Endothelial cell of umbilical vein (primary cell): Measurements from ENCODE around the gene TRIM62. TPM values are rescaled to one million over a fixed set of nuclear protein-coding genes. Genes with fewer than 3 reads are reported as not detected.

Experiments
- BruUV-seq: library from RNA; stranded (reverse); fragments of 400-500 nt; replicated peaks from 2 replicates; lab custom pipeline; 2021; lab: Mats Ljungman, UMichigan
- CTCF ChIA-PET: fragments of 300-600, 350-600 bp; sonication (Branson Sonifier 250); formaldehyde crosslinking; loops from one replicate; lab custom pipeline; 2021; ENCODE audit warnings: antibody characterized with exemption, inconsistent platforms; lab: Charles Lee
- POLR2A ChIA-PET: fragments of 300-600, 350-600 bp; sonication (Branson Sonifier 250); formaldehyde crosslinking; loops from one replicate; lab custom pipeline; 2021; ENCODE audit warnings: antibody characterized with exemption, inconsistent platforms; lab: Charles Lee
- DNase-seq: peaks from one replicate; pipeline ENCODE4 v3.0.0-alpha.2; 2011; ENCODE audit warnings: low read depth, low spot score
- FAIRE-seq: peaks from 2 replicates; lab custom pipeline; 2011; peaks lifted over from hg19 to GRCh38; lab: Jason Lieb, UNC
- H2AFZ ChIP-seq: 2 replicates; pipeline ENCODE4 v1.6.0; 2012; ENCODE audit warnings: low read depth, low read length, control low read depth, inconsistent platforms
- H3K27ac ChIP-seq: 2 replicates; pipeline ENCODE4 v1.5.1; 2011; ENCODE audit warnings: low read depth, mild to moderate bottlenecking, control low read depth, low read length, moderate library complexity; ENCODE audit not compliant: insufficient read depth
- H3K27me3 ChIP-seq, 2 experiments: 2 replicates each; pipeline versions ENCODE4 v1.6.0 to v1.6.1; 2011; ENCODE audit warnings: low read length in 2 of 2, mixed read lengths in 1 of 2; ENCODE audit not compliant: control insufficient read depth in 2 of 2, insufficient read depth in 2 of 2
- H3K36me3 ChIP-seq, 2 experiments: 2 replicates in 1 of 2; 3 replicates in 1 of 2; pipeline ENCODE4 v1.5.1; 2011; ENCODE audit warnings: low read length in 2 of 2, mild to moderate bottlenecking in 1 of 2, moderate library complexity in 1 of 2; ENCODE audit not compliant: control insufficient read depth in 2 of 2, insufficient read depth in 2 of 2; ENCODE audit errors: extremely low read depth in 1 of 2
- H3K4me1 ChIP-seq: 3 replicates; pipeline ENCODE4 v1.5.1; 2011; ENCODE audit warnings: mild to moderate bottlenecking, low read length; ENCODE audit not compliant: control insufficient read depth, insufficient read depth; ENCODE audit errors: extremely low read depth
- H3K4me2 ChIP-seq: 2 replicates; pipeline ENCODE4 v1.6.1; 2011; ENCODE audit warnings: low read length, control low read depth, mixed read lengths; ENCODE audit not compliant: insufficient read depth
- H3K4me3 ChIP-seq, 3 experiments: fragments of 200-600 bp in 1 of 3; sonication (generic), shearing (Covaris generic) in 1 of 3; replicated peaks in 1 of 3; 2 replicates each; pipeline ENCODE4 v1.5.1; 2011 to 2016; ENCODE audit warnings: control low read depth in 3 of 3, low read length in 3 of 3, mild to moderate bottlenecking in 2 of 3, inconsistent platforms in 1 of 3, low read depth in 1 of 3, moderate library complexity in 1 of 3; ENCODE audit not compliant: insufficient read depth in 1 of 3
- H3K79me2 ChIP-seq: 2 replicates; pipeline ENCODE4 v1.6.0; 2012; ENCODE audit warnings: low read length, inconsistent platforms; ENCODE audit not compliant: control insufficient read depth, insufficient read depth
- H3K9ac ChIP-seq: replicated peaks from 2 replicates; pipeline ENCODE3; 2011; ENCODE audit warnings: low read length, control low read depth; ENCODE audit not compliant: insufficient read depth; ENCODE audit errors: extremely low read depth
- H3K9me1 ChIP-seq: replicated peaks from 3 replicates; pipeline ENCODE4 v1.6.0; 2011; ENCODE audit warnings: mild to moderate bottlenecking, low read length; ENCODE audit not compliant: control insufficient read depth, insufficient read depth; ENCODE audit errors: extremely low read depth
- H3K9me3 ChIP-seq: replicated peaks from 2 replicates; pipeline ENCODE4 v1.5.1; 2012; ENCODE audit warnings: low read length, inconsistent platforms; ENCODE audit not compliant: control insufficient read depth, insufficient read depth
- H4K20me1 ChIP-seq: replicated peaks from 2 replicates; pipeline ENCODE3; 2011; ENCODE audit warnings: mild to moderate bottlenecking, low read length; ENCODE audit not compliant: control insufficient read depth, insufficient read depth; ENCODE audit errors: extremely low read depth
- CTCF ChIP-seq, 2 donors: IDR thresholded peaks; 1 replicate in 1 of 2; 2 replicates in 1 of 2; pipeline ENCODE4 v1.5.1; 2011; ENCODE audit warnings: low read length in 2 of 2, mild to moderate bottlenecking in 2 of 2, moderate library complexity in 2 of 2, control low read depth in 1 of 2, inconsistent platforms in 1 of 2, low read depth in 1 of 2; ENCODE audit not compliant: insufficient read depth in 1 of 2; ENCODE audit errors: extremely low read depth in 1 of 2
- EZH2 ChIP-seq: IDR thresholded peaks from 2 replicates; pipeline ENCODE4 v1.6.1; 2012; ENCODE audit warnings: borderline replicate concordance, low read depth, mild to moderate bottlenecking, moderate library complexity, low read length, inconsistent platforms; ENCODE audit not compliant: severe bottlenecking
- FOS ChIP-seq: IDR thresholded peaks from 2 replicates; pipeline ENCODE4 v1.6.1; 2011; ENCODE audit warnings: mild to moderate bottlenecking, low read length, moderate library complexity, borderline replicate concordance; ENCODE audit not compliant: insufficient read depth
- GATA2 ChIP-seq: IDR thresholded peaks from 2 replicates; pipeline ENCODE4 v1.7.0; 2011; ENCODE audit warnings: low read depth, mild to moderate bottlenecking, moderate library complexity, mixed read lengths, low read length; ENCODE audit not compliant: insufficient read length, insufficient read depth
- JUN ChIP-seq: IDR thresholded peaks from 2 replicates; pipeline ENCODE4 v1.6.1; 2011; ENCODE audit warnings: borderline replicate concordance, low read depth; ENCODE audit not compliant: insufficient read length, insufficient read depth
- MAX ChIP-seq: IDR thresholded peaks from 2 replicates; pipeline ENCODE4 v1.6.1; 2011; ENCODE audit not compliant: insufficient read depth, insufficient read length
- MYC ChIP-seq: IDR thresholded peaks from one replicate; pipeline ENCODE4 v1.6.1; 2011; ENCODE audit warnings: mild to moderate bottlenecking, low read depth, low read length
- POLR2A ChIP-seq: IDR thresholded peaks from 2 replicates; pipeline ENCODE4 v1.6.1; 2012; ENCODE audit warnings: low read depth, mild to moderate bottlenecking, control low read depth, low read length
- POLR2AphosphoS5 ChIP-seq: IDR thresholded peaks from 2 replicates; pipeline ENCODE4 v1.6.1; 2012; ENCODE audit warnings: low read depth, mild to moderate bottlenecking, control low read depth, low read length, moderate library complexity; ENCODE audit not compliant: insufficient read depth
- dilution Hi-C: fragments of 300-500 bp; cut with MboI; formaldehyde crosslinking; loops from one replicate; pipeline ENCODE4 v1.15.0; 2019; ENCODE audit warnings: low sequenced_read_pairs; ENCODE audit not compliant: extremely low pct_ligation_motif_present
- intact Hi-C: fragments of 100-400 bp; cut with micrococcal nuclease; formaldehyde crosslinking; loops from one replicate; pipeline ENCODE4 v1.10.0; 2022
- polyA plus RNA-seq, 4 experiments: library from polyadenylated mRNA; depleted of rRNA in 3 of 4; stranded (reverse) in 3 of 4; unstranded in 1 of 4; fragments of >200 nt; gene quantifications; 2 replicates each; pipeline versions ENCODE4 v1.2.1 to v1.2.3, GENCODE V29; 2011 to 2012; ENCODE audit warnings: missing spikeins in 1 of 4
- total RNA-seq: library from RNA; stranded (reverse); gene quantifications from 2 replicates; pipeline ENCODE4 v1.2.3, GENCODE V29; 2021

TRIM62 gene
- total and polyA plus RNA-seq, 2 donors (not counting 3 experiments of a cell fraction or from before 2014, with no cell fraction given): 8.3 to 9.3 TPM

GRCh38 chr1:33170351-33171274 is 11.2 kb downstream of the TRIM62 start:
- Histone ChIP-seq H3K4me2 (no peak overlapping the region), H4K20me1 (no peaks in the 10 kb centered on the region), H3K79me2 (no peaks in the 10 kb centered on the region), H3K4me3 (no peak overlapping the region), H3K4me1 (no peaks in the 10 kb centered on the region), H3K36me3 (peaks cover 0 to 4% of the 10 kb centered on the region in 2 experiments), H3K9me1 (no peaks in the 10 kb centered on the region), H3K27me3 (no peaks in the 10 kb centered on the region), H3K27ac (no peak overlapping the region), H3K9ac (no peak overlapping the region), H2AFZ (no peak overlapping the region), H3K9me3 (no peaks in the 10 kb centered on the region)
- TF ChIP-seq MAX (no peak), EZH2 (no peak), JUN (no peak), GATA2 (no peak), CTCF (IDR thresholded peaks at IDR 0.05; ENCODE audit: extremely low read depth in 1 of 2, insufficient read depth in 1 of 2, low read depth in 1 of 2, low read length in 2 of 2) (no peak), MYC (no peak), POLR2AphosphoS5 (no peak), POLR2A (no peak), FOS (no peak)
- DNase-seq (peak; percentile 28), FAIRE-seq (no peak)
- dilution Hi-C loops (no loop called here), intact Hi-C loops (no loop called here)
- ChIA-PET POLR2A (no interaction called here), CTCF (interaction anchor here (1.6 kb wide), 1 partner anchor 10 kb away, joined by 4 read pairs; no protein-coding TSS in a partner anchor)
- BruUV-seq: no TSS peak
